GM19438 (cell line): ENCODE data around the gene OSBP2.

Source experiments
- ATAC-seq: cut with Tn5 transposase; IDR thresholded peaks from one replicate; pipeline ENCODE4 v1.9.1; 2021; ENCODE audit warnings: low read depth; ENCODE audit not compliant: unreplicated experiment

The OSBP2 gene

GRCh38 chr22:30890686-30891442 is 196.2 kb downstream of the OSBP2 start:
- no peak for ATAC-seq

- no peak for ATAC-seq
Measured at GRCh38 chr22:30891443-30891755, 196.7 kb downstream of the OSBP2 start.

- ATAC-seq, result no peak
Measured at GRCh38 chr22:30891781-30892180, 197.1 kb downstream of the OSBP2 start.

GRCh38 chr22:30892286-30892685 is 197.6 kb downstream of the OSBP2 start:
- ATAC-seq, result no peak

- ATAC-seq, result no peak
Measured at GRCh38 chr22:30892731-30893221, 198.1 kb downstream of the OSBP2 start.

- no peak for ATAC-seq
Measured at GRCh38 chr22:30893434-30894370, 199.0 kb downstream of the OSBP2 start.

- no peak for ATAC-seq
Measured at GRCh38 chr22:30894371-30894740, 199.7 kb downstream of the OSBP2 start.

- no peak for ATAC-seq
Measured at GRCh38 chr22:30902496-30903357, 208.1 kb downstream of the OSBP2 start.

- ATAC-seq, result no peak
Measured at GRCh38 chr22:30903876-30904460, 209.3 kb downstream of the OSBP2 start.

- no peak for ATAC-seq
Measured at GRCh38 chr22:30905696-30906341, 211.1 kb downstream of the OSBP2 start.

- ATAC-seq, result no peak
Measured at GRCh38 chr22:30906411-30906810, 211.7 kb downstream of the OSBP2 start.

- ATAC-seq, result no peak
Measured at GRCh38 chr22:30906946-30907345, 212.3 kb downstream of the OSBP2 start.

- no peak for ATAC-seq
Measured at GRCh38 chr22:30908051-30908461, 213.4 kb downstream of the OSBP2 start.

- no peak for ATAC-seq
Measured at GRCh38 chr22:30909306-30909705, 214.6 kb downstream of the OSBP2 start.

- no peak for ATAC-seq
Measured at GRCh38 chr22:30910358-30910757, 215.7 kb downstream of the OSBP2 start.

- no peak for ATAC-seq
Measured at GRCh38 chr22:30918761-30919160, 224.1 kb downstream of the OSBP2 start.

- ATAC-seq, result no peak
Measured at GRCh38 chr22:30919973-30920372, 225.3 kb downstream of the OSBP2 start.

- ATAC-seq, result no peak
Measured at GRCh38 chr22:30920407-30920806, 225.7 kb downstream of the OSBP2 start.

GRCh38 chr22:30921108-30921507 is 226.4 kb downstream of the OSBP2 start:
- no peak for ATAC-seq

- ATAC-seq, result no peak
Measured at GRCh38 chr22:30922151-30922611, 227.5 kb downstream of the OSBP2 start.
